T-cell (primary cell): ENCODE data around the gene MX2. TPM values are rescaled to one million over a fixed set of nuclear protein-coding genes. Genes with fewer than 3 reads are reported as not detected.
A peak's percentile ranks its signal among the peaks of the same experiment; 100 is the strongest.

Experiments used
- ATAC-seq, 4 experiments: fragments of 200-7000 bp in 3 of 4; fragments of 150-1000 bp in 1 of 4; cut with Tn5 transposase; replicated peaks in 1 of 4; 1 replicate in 3 of 4; 2 replicates in 1 of 4; pipeline ENCODE4 v1.10.0; 2021; ENCODE audit warnings: moderate library complexity in 3 of 4, mild to moderate bottlenecking in 2 of 4, moderate number of reproducible peaks in 1 of 4
- CTCF ChIA-PET, 2 donors: fragments of 300-600 bp; sonication (Branson Sonifier 250); formaldehyde crosslinking; loops; one replicate each; lab custom pipeline; 2022; ENCODE audit warnings: antibody characterized with exemption in 2 of 2; lab: Charles Lee
- POLR2A ChIA-PET, 2 donors: fragments of 300-600 bp; sonication (Branson Sonifier 250); formaldehyde crosslinking; loops; one replicate each; lab custom pipeline; 2022; ENCODE audit warnings: antibody characterized with exemption in 2 of 2; lab: Charles Lee
- DNase-seq, 35 experiments: peaks; one replicate each; pipeline versions ENCODE4 v3.0.0 to v3.0.0-alpha.2; 2013 to 2023
- H3K27ac ChIP-seq: one replicate; pipeline ENCODE4 v1.5.1; 2013; ENCODE audit warnings: low read length
- H3K27me3 ChIP-seq, 2 experiments: replicated peaks in 1 of 2; 1 replicate in 1 of 2; 2 replicates in 1 of 2; pipeline versions ENCODE4 v1.6.1 to v1.7.0; 2013; ENCODE audit warnings: low read length in 1 of 2, mixed read lengths in 1 of 2; ENCODE audit not compliant: control insufficient read depth in 2 of 2, insufficient read depth in 2 of 2; ENCODE audit errors: extremely low read depth in 1 of 2
- H3K36me3 ChIP-seq, 2 donors: 1 replicate in 1 of 2; 2 replicates in 1 of 2; pipeline versions ENCODE4 v1.6.1 to v1.7.0; 2013; ENCODE audit warnings: low read length in 1 of 2; ENCODE audit not compliant: control insufficient read depth in 2 of 2, insufficient read depth in 1 of 2; ENCODE audit errors: extremely low read depth in 1 of 2
- H3K4me1 ChIP-seq, 2 experiments: 1 replicate in 1 of 2; 2 replicates in 1 of 2; pipeline versions ENCODE4 v1.6.1 to v1.7.0; 2013; ENCODE audit warnings: low read length in 2 of 2, mixed read lengths in 1 of 2; ENCODE audit not compliant: insufficient read depth in 2 of 2, control insufficient read depth in 1 of 2; ENCODE audit errors: extremely low read depth in 1 of 2
- H3K4me3 ChIP-seq, 2 donors: 1 replicate in 1 of 2; 2 replicates in 1 of 2; pipeline versions ENCODE4 v1.5.1 to v1.7.0; 2013; ENCODE audit warnings: mild to moderate bottlenecking in 2 of 2, low read length in 1 of 2, moderate library complexity in 1 of 2; ENCODE audit not compliant: control insufficient read depth in 1 of 2; ENCODE audit errors: extremely low read depth in 1 of 2
- H3K9me3 ChIP-seq: 2 replicates; pipeline ENCODE4 v1.7.0; 2013
- H3K27ac Mint-ChIP-seq, 2 donors: one replicate each; pipeline ENCODE4 v1.8.0; 2020 to 2021; ENCODE audit warnings: mild to moderate bottlenecking in 2 of 2, mixed read lengths in 2 of 2
- H3K27me3 Mint-ChIP-seq, 2 donors: one replicate each; pipeline ENCODE4 v1.8.0; 2021 to 2022; ENCODE audit warnings: mixed read lengths in 2 of 2
- H3K36me3 Mint-ChIP-seq: one replicate; pipeline ENCODE4 v1.8.0; 2021; ENCODE audit warnings: mixed read lengths
- H3K4me1 Mint-ChIP-seq, 3 donors: one replicate each; pipeline ENCODE4 v1.8.0; 2020 to 2022; ENCODE audit warnings: mixed read lengths in 3 of 3, mild to moderate bottlenecking in 1 of 3
- H3K4me3 Mint-ChIP-seq, 3 donors: one replicate each; pipeline ENCODE4 v1.8.0; 2020 to 2022; ENCODE audit warnings: mild to moderate bottlenecking in 3 of 3, mixed read lengths in 3 of 3, moderate library complexity in 3 of 3
- H3K9me3 Mint-ChIP-seq, 3 donors: one replicate each; pipeline ENCODE4 v1.8.0; 2020 to 2022; ENCODE audit warnings: mixed read lengths in 3 of 3
- WGBS: methylation state at CpG from one replicate; pipeline ENCODE4 v1.1.5; 2013; ENCODE audit warnings: missing lambda C conversion rate; ENCODE audit not compliant: insufficient coverage; 5-methylcytosine and 5-hydroxymethylcytosine counted together
- total RNA-seq, 35 experiments: library from RNA in 6 of 35; stranded (reverse) in 6 of 35; fragments of 120-200 nt in 1 of 35; gene quantifications; one replicate each; pipeline versions ENCODE4 v1.2.1 to v1.2.4 and lab custom pipeline; 2013 to 2026

The MX2 gene
- total RNA-seq, 5 donors from 2014 or later (not counting 1 experiment from before 2014, with no cell fraction given): 77.7 to 103 (median 81.8) TPM

DNA sequence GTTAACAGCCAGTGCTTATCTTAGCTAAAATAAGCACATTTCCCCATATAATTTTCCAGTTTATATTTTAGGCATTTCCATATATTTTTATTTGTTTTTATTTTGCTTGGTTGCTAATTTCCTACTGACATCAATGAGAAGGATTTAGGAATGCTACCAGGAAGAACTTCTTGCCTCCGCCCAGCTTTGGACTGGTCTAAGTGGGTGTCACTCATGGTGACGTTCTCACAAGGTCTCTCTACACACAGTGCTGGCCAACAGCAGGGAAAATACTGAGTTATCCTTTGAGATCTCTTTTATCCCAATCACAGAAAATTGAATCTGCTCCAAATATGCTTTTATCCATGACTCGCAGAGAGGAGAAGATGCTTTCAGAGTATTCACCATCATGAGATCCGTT lies 77.4 kb downstream of the MX2 start:
- ATAC-seq: no peak
- Mint-ChIP-seq H3K4me1 (peaks cover 0 to 12% (median 10%) of the 10 kb centered on the region in 3 donors), H3K36me3 (peaks cover 87% of the 10 kb centered on the region), H3K9me3 (no peaks in the 10 kb centered on the region), H3K27me3 (no peaks in the 10 kb centered on the region), H3K27ac (no peak overlapping the region), H3K4me3 (no peak overlapping the region)
- ChIA-PET POLR2A (no interaction called here), CTCF (no interaction called here)
- H3K36me3 ChIP-seq: peaks cover 11 to 88% of the 10 kb centered on the region in 2 donors
- peaks cover 3% of the 10 kb centered on the region for H3K9me3 ChIP-seq
- H3K4me1 ChIP-seq: no peaks in the 10 kb centered on the region
- no peak for DNase-seq
- no peaks in the 10 kb centered on the region for H3K27me3 ChIP-seq
- H3K27ac ChIP-seq: no peak overlapping the region
- WGBS: 87% methylated on average over 2 of the region's 4 CpGs
- H3K4me3 ChIP-seq: no peak overlapping the region

- Mint-ChIP-seq H3K27ac (no peak overlapping the region), H3K4me1 (peaks cover 0 to 2% (median 0%) of the 10 kb centered on the region in 3 donors), H3K4me3 (no peak overlapping the region), H3K36me3 (peaks cover 87% of the 10 kb centered on the region), H3K27me3 (no peaks in the 10 kb centered on the region), H3K9me3 (no peaks in the 10 kb centered on the region)
- H3K9me3 ChIP-seq: no peaks in the 10 kb centered on the region
- DNase-seq: no peak
- H3K36me3 ChIP-seq: peaks cover 11 to 88% of the 10 kb centered on the region in 2 donors
- ATAC-seq: no peak
- POLR2A ChIA-PET: no interaction called here
- WGBS: 93% methylated on average over 14 of the region's 14 CpGs
- no peak overlapping the region for H3K27ac ChIP-seq
- no peaks in the 10 kb centered on the region for H3K27me3 ChIP-seq
- no peaks in the 10 kb centered on the region for H3K4me1 ChIP-seq
- CTCF ChIA-PET: no interaction called here
- H3K4me3 ChIP-seq: no peak overlapping the region
These were observed 79.7 kb downstream of the MX2 start for GRCh38 chr21:41441546-41441945.

DNA sequence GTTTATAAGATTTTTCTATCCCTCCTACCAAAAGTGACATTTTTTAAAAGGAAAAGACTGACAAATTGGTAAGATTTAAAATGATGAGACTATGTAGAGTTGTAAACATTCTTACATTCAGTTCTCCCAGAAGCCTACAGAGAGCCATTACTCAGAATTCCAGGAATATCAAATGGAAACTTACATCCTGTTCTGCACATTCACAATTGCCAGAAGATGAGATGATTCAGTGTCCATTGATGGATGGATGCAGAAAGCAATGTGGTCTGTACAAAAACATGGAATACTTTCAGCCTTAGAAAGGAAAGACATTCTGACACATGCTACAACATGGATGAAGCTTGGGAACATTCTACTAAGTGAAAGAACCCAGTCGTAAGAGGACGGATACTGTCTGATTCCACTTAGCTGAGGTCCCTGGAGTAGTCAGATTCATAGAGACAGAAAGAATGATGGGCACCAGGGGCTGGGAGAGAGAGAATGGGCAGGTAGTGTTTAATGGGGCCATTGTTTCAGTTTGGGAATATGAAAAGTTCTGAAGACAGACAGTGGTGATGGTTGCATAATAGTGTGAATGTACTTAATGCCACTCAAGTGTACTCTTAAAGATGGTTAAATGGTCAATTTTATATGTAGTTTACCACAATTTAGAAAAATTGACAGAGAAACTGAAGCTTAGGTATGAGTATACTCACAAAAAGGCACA lies 80.8 kb downstream of the MX2 start:
- peaks cover 8 to 88% of the 10 kb centered on the region in 2 donors for H3K36me3 ChIP-seq
- Mint-ChIP-seq H3K36me3 (peaks cover 88% of the 10 kb centered on the region), H3K27me3 (no peaks in the 10 kb centered on the region), H3K27ac (no peak overlapping the region), H3K9me3 (no peaks in the 10 kb centered on the region), H3K4me1 (peaks cover 0 to 2% (median 0%) of the 10 kb centered on the region in 3 donors), H3K4me3 (no peak overlapping the region)
- no peaks in the 10 kb centered on the region for H3K4me1 ChIP-seq
- DNase-seq: no peak
- no peaks in the 10 kb centered on the region for H3K9me3 ChIP-seq
- H3K27me3 ChIP-seq: no peaks in the 10 kb centered on the region
- POLR2A ChIA-PET: no interaction called here
- ATAC-seq: no peak
- no CpG with 5 or more reads among the region's 2 CpGs for WGBS
- H3K4me3 ChIP-seq: no peak overlapping the region
- CTCF ChIA-PET: no interaction called here
- H3K27ac ChIP-seq: no peak overlapping the region

DNA sequence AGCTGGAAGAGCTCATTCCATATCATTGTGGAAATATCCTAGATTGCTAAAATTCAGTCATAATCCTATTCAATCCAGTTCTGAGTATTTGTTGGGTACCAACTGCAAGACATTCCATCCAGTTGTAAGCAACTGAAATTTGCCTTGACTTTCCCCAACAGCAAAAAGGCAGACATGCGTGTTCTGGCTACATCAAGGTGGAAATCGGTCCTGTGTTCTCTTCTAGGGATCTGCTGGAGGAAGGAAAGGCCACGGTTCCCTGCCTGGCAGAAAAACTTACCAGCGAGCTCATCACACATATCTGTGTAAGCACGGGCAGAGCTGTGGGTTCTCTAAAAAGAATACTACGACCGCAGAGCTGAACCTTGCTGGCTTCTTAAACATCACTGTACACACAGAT lies 81.7 kb downstream of the MX2 start:
- no peaks in the 10 kb centered on the region for H3K4me1 ChIP-seq
- no peak for DNase-seq
- no peaks in the 10 kb centered on the region for H3K9me3 Mint-ChIP-seq
- ChIA-PET CTCF (no interaction called here), POLR2A (no interaction called here)
- no peak overlapping the region for H3K4me3 Mint-ChIP-seq
- no peaks in the 10 kb centered on the region for H3K9me3 ChIP-seq
- no peaks in the 10 kb centered on the region for H3K4me1 Mint-ChIP-seq
- H3K27me3 Mint-ChIP-seq: no peaks in the 10 kb centered on the region
- 93% methylated on average over 3 of the region's 7 CpGs for WGBS
- peaks cover 5 to 81% of the 10 kb centered on the region in 2 donors for H3K36me3 ChIP-seq
- ATAC-seq: no peak
- peaks cover 87% of the 10 kb centered on the region for H3K36me3 Mint-ChIP-seq
- no peak overlapping the region for H3K27ac ChIP-seq
- H3K4me3 ChIP-seq: no peak overlapping the region
- peak overlapping the region in 1 of 2 donors; percentile 8 for H3K27ac Mint-ChIP-seq
- H3K27me3 ChIP-seq: no peaks in the 10 kb centered on the region

DNA sequence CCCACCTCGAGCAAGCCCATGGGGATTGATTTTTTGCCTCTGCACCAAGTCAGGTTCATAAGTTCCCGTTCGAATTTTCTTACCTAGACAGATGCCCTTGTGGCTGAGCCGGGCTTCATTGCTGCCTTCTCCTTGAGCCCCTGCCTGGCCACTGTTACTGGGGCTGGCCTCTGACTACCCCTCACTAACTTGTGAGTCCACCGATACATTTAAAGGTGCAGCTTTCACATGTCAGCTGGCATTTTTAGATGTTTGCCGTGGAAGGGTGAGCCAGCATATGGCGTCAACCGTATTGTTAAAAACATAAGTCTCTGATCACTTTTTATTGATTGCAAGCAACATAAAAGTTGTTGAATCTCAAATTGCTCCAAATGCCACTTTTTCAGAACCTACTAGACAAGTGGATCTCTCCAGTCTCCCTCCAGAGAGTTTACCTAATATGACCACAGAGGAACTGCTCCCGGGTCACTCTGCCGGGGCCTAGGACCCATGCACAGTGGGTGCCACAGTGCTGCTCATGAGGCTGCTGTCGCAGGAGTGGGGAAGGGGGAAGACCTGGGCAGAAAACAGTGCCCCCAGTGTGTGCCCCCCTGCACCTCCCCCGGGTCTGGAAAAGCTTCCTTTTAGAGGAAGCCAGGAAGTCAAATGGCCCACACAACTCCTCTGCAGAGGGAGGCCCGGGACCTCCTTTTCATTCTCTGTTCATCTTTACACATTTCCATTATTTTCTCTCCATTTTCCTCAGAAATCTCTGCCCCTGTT lies 83.1 kb downstream of the MX2 start:
- Mint-ChIP-seq H3K27ac (peak overlapping the region in 1 of 2 donors; percentile 48), H3K27me3 (no peaks in the 10 kb centered on the region), H3K4me3 (no peak overlapping the region), H3K9me3 (no peaks in the 10 kb centered on the region), H3K36me3 (peaks cover 87% of the 10 kb centered on the region), H3K4me1 (no peaks in the 10 kb centered on the region)
- no peak for DNase-seq
- POLR2A ChIA-PET: no interaction called here
- CTCF ChIA-PET: no interaction called here
- no peak overlapping the region for H3K27ac ChIP-seq
- WGBS: 87% methylated on average over 9 of the region's 13 CpGs
- H3K27me3 ChIP-seq: no peaks in the 10 kb centered on the region
- H3K36me3 ChIP-seq: peaks cover 7 to 80% of the 10 kb centered on the region in 2 donors
- no peak overlapping the region for H3K4me3 ChIP-seq
- ATAC-seq: no peak
- H3K4me1 ChIP-seq: no peaks in the 10 kb centered on the region
- no peaks in the 10 kb centered on the region for H3K9me3 ChIP-seq

DNA sequence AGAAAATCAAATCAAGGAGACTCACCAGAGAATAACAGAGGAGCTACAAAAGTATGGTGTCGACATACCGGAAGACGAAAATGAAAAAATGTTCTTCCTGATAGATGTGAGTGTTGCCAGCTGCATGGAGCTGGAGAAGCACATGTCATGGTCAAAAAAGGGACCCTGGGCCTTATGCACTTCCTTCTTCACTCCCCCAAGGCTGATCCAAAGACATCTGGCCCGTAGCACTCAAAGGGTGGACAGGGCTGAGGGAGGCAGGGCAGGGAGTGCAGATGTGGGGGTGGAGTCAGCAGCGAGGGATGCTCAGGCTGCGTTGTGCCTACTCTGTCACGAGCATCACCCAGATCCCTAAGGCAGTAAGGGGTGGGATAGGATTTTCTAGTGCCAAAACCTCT lies 83.6 kb downstream of the MX2 start:
- H3K9me3 ChIP-seq: no peaks in the 10 kb centered on the region
- Mint-ChIP-seq H3K4me1 (no peaks in the 10 kb centered on the region), H3K9me3 (no peaks in the 10 kb centered on the region), H3K27me3 (no peaks in the 10 kb centered on the region), H3K4me3 (no peak overlapping the region), H3K27ac (peak overlapping the region in 1 of 2 donors; percentile 48), H3K36me3 (peaks cover 86% of the 10 kb centered on the region)
- H3K36me3 ChIP-seq: peaks cover 7 to 81% of the 10 kb centered on the region in 2 donors
- POLR2A ChIA-PET: no interaction called here
- no peak overlapping the region for H3K4me3 ChIP-seq
- no CpG with 5 or more reads among the region's 7 CpGs for WGBS
- ATAC-seq: no peak
- CTCF ChIA-PET: no interaction called here
- no peak overlapping the region for H3K27ac ChIP-seq
- H3K4me1 ChIP-seq: no peaks in the 10 kb centered on the region
- H3K27me3 ChIP-seq: no peaks in the 10 kb centered on the region
- no peak for DNase-seq
